GM12873 (cell line): ENCODE data around the gene MUC2.

ENCODE experiments used
- CTCF ChIP-seq: IDR thresholded peaks from 2 replicates; pipeline ENCODE4 v1.5.1; 2012; ENCODE audit warnings: low read depth, mild to moderate bottlenecking, moderate library complexity, low read length, control low read depth; ENCODE audit not compliant: insufficient read depth; ENCODE audit errors: missing control alignments

Gene MUC2

DNA sequence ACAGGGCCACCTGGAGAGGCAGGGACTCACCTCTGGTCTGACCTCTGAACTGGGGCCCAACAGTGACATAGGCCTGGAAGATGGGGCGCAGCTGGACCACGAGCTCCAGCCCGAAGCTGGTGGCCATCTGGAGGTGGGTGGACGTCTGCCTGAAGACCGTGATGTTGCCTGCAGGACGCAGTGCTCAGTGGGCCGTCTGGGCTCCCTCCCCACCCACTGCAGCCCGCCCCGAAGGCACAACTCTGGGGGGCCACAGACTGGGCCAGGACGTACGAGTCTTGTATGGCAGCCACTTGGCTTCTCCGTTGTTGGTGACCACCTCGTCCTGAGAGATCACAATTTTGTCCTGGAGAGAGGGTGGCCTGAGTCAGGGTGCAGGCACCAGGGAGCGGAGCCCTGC is 46.1 kb upstream of the MUC2 start:
- no peak for TF ChIP-seq CTCF

DNA sequence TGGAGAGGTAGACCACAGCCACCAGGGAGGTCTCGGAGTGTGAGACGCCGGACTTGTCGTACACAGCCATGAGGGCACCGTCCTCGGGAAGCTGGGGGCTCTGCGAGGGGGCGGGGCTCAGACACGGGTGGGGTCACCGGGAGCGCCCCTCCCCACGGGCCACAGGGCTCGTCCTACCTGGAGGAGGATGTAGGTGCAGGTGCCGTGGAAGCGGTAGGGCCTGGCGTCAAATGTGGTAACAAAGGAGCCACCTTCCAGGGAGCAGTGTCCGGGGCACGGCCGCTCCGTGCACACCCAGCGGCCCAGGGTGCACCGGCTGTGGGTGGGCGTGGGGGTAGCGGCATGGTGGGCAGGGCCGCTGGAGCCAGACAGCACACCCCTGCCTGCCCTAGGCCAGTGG is 45.6 kb upstream of the MUC2 start:
- TF ChIP-seq CTCF, result no peak

- no peak for TF ChIP-seq CTCF
Measured at GRCh38 chr11:1029654-1030053, 45.0 kb upstream of the MUC2 start.

- no peak for TF ChIP-seq CTCF
Measured at GRCh38 chr11:1030086-1030485, 44.6 kb upstream of the MUC2 start.

DNA sequence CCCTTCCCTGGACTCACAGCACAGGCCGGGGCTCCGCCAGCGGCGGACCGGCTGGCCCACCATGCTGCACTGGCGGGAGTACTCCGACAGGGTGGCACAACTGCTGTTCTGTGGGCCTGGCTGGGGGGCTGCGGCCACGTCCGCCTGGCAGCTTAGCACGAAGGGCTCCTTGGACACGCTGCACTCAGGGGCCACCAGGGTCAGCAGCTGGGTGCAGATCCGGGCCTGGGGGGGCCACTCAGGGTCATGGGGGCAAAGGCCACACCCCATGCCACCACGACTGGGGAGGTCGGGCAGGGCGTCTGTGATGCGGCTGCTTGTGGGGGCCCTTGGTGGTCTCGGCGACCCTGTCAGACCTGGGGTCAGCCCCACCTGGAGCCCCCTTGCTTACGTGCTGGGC is 44.1 kb upstream of the MUC2 start:
- no peak for TF ChIP-seq CTCF

DNA sequence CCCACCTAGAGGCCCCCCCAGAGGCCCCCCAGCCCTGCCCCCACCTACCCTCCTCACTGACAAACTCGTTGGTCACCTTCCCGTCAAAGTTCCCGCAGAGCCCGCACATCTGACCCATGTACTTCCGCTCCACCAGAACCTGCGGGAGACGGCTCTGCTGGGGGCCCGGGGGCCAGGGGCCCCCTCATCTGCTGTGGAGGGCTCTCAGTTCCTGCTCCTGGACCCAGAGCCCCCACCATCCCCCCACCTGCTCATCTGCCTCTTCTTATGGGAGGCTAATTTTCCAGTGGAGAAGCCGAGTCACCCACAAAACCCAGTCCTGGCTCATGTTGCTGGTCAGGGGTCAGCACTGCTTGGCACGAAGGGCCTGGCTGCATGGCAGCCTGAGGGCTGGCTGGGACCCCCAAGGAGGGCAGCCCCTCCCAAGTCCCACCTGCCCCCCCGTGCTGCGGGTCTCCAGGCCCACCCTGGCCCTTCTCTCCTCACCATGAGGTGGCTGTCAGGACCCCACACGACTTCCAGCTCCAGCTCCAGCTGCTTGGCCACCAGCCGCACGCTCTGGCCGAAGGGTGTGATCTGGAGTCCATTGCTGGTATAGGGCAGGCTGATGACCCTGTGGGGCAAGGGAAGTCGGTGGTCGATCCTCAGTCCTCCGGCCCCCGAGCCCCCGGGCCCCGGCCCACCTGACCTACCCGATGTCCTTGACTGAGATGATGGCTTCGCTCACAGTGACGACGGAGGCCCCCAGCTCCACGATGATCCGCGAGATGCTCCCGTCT is 43.4 kb upstream of the MUC2 start:
- TF ChIP-seq CTCF, result no peak

- TF ChIP-seq CTCF, result no peak
Measured at GRCh38 chr11:1032310-1032891, 42.3 kb upstream of the MUC2 start.
